GM21619 (cell line): Measurements from ENCODE around the gene KCNQ1.

ENCODE experiments used
- ATAC-seq: cut with Tn5 transposase; IDR thresholded peaks from one replicate; pipeline ENCODE4 v1.9.1; 2021; ENCODE audit not compliant: unreplicated experiment

The KCNQ1 gene

DNA sequence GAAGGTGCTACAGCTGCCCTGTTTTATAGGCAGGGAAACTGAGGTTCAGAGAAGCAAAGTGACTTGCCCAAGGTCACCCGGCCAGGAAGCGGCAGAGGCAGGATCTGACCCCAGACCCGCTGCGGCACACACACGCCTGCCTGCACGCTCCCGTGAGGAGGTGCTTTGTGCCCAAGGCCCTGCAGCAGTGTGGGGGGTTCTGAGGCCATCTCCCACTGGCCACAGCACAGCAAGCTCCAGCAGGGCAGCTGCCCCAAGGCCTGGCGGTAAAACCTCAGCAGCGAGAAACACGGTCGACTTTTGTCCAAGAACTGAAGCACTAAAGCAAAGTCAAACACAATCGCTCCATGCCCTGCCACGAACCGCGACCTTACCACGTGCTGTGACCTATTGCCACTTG is 398.1 kb downstream of the KCNQ1 start:
- no peak for ATAC-seq

- no peak for ATAC-seq
Measured at GRCh38 chr11:2843551-2843950, 398.7 kb downstream of the KCNQ1 start.

GRCh38 chr11:2844116-2844842 is 399.5 kb downstream of the KCNQ1 start:
- ATAC-seq: no peak

GRCh38 chr11:2844996-2845395 is 400.2 kb downstream of the KCNQ1 start:
- ATAC-seq: no peak

DNA sequence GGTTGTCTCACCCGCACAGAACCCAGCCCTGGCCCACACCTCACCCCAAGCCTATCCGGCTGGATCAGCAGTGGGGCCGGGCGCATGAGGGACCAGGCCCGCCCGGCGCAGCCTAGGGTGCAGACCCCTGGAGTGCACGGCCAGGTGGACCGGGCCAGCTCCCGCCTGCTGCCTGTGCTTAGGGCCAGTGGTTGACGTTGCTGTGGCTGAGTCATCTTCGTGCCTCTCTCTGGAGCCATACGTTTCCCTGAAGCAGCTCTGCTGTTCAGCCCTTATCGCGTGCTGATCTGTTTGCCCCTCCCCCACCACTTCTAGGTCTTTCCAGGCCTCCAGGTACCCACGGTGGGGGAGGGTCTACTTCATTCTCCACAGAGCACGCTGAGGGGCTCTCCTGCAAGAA is 401.2 kb downstream of the KCNQ1 start:
- ATAC-seq: no peak

DNA sequence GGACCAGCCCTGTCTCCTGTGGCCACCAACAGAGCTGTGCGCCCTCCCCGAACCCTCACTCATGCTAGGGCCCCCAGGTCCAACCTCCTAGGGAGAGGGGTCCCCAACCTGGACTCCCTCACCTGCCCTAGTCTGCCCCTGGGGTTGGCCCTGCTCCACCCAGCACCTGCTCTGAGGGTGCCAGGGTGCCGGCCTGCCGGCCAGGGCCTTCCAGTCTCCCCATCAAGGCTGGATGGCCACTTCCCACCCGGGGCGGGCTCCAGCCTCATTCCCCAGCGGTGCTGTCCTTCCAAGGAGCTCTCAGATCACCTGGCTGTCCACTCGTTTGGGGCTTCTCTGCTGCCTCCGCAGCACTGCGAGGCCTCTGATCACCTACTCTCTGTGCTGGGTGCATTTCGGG is 401.7 kb downstream of the KCNQ1 start:
- ATAC-seq: no peak

GRCh38 chr11:2847561-2847960 is 402.8 kb downstream of the KCNQ1 start:
- ATAC-seq: no peak

DNA sequence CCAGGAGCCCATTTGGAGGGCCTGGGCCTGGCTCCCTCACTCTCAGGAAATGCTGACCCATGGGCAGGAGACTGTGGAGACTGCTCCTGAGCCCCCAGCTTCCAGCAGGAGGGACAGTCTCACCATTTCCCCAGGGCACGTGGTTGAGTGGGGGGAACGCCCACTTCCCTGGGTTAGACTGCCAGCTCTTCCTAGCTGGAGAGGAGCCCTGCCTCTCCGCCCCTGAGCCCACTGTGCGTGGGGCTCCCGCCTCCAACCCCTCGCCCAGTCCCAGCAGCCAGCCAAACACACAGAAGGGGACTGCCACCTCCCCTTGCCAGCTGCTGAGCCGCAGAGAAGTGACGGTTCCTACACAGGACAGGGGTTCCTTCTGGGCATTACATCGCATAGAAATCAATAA is 403.7 kb downstream of the KCNQ1 start:
- no peak for ATAC-seq

GRCh38 chr11:2849994-2850770 is 405.4 kb downstream of the KCNQ1 start:
- no peak for ATAC-seq

- no peak for ATAC-seq
Measured at GRCh38 chr11:2853401-2853800, 408.6 kb downstream of the KCNQ1 start.

GRCh38 chr11:2853997-2854560 is 409.3 kb downstream of the KCNQ1 start:
- ATAC-seq: no peak

GRCh38 chr11:2855162-2855561 is 410.4 kb downstream of the KCNQ1 start:
- ATAC-seq: no peak

- no peak for ATAC-seq
Measured at GRCh38 chr11:2857276-2857675, 412.5 kb downstream of the KCNQ1 start.

DNA sequence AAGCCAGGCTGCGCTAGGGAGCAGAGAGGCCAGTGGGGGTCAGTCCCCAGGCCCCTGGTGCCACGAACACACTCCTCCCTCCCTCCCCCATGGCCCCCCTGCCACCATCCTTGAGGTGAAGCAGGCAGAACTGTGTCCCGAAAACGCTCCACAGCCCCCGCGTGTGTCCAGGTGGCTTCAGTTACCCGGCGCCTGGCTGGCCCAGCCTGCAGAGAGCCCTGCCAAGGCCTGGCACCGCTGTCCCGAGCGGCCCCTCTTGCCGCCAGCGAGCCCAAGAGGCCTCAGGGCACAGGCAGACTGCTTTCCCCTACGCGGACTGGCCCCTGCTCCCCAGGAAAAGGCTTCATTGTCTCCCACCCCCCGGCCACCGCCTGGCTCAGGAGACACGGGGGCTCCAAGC is 413.1 kb downstream of the KCNQ1 start:
- no peak for ATAC-seq

DNA sequence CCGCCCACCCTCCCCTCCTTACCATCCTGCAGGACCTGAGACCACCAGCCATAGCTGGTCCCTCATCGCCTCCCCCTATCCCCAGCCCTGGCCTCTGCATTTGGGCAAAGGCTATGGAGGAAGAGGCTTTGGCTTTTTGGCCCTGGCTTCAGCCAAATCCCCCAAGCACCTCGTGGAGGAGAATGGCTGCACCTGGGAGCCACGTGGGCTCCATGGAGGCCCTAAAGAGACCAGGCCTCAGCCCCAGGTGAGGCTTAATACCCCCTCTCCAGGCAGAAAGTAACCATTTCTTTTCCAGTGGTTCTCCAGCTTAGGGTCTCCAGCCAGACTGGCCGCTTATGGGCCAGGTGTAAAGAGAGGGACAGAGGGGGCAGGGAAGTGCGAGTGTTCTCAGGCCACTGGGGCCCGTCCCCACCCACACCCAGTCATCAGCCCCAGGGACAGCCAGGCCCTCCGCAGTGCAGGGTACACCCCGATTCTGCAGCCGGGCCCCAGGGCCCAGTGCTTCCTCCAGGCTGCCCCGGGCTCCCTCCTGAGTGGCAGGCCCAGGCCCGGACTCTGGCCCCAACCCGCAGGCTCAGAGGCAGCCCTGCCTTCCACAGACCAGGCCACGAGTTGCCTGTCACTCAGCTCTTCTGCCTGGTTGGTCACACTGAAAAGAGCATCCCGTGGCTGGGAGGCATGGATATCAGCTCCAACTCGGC is 414.3 kb downstream of the KCNQ1 start:
- no peak for ATAC-seq

- ATAC-seq: no peak
Measured at GRCh38 chr11:2859699-2860037, 414.9 kb downstream of the KCNQ1 start.

DNA sequence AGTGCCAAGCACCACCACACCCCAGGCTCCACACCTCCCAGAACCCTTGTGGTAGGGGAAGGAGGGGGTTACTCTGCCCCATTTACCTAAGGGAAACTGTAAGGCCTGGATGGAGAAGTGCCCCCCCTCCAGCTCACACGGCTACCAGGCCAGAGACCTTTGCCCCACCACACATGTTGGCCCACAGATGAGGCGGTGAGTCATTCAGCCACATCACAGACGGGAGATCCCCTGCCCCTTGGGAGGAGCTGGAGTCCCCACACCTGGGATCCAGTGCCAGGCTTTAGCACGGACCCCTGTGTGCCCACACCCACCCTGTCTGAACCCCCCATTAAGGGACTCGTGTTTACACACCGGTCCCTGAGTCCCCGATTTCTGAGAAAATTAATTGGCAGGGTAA is 415.8 kb downstream of the KCNQ1 start:
- no peak for ATAC-seq

- ATAC-seq: no peak
Measured at GRCh38 chr11:2862395-2863275, 417.8 kb downstream of the KCNQ1 start.

GRCh38 chr11:2863276-2863618 is 418.4 kb downstream of the KCNQ1 start:
- no peak for ATAC-seq

DNA sequence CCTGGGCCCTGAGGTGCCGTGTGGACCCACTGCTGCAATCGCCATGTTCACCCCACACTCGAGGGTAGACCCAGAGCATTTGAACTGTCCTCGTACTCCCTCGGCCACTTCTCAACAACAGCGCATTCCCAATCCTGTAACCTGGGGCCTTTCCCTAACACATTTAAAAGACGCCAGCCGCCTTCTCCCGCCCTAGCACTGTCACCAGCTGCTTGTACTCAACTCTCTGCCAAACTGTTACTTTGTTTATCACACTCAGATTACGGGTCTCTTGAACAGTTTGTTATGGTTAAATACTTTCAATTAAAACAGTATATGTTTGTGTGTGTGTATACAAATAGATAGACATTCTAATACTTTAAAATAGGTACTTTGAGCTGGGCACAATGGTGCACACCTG is 420.1 kb downstream of the KCNQ1 start:
- no peak for ATAC-seq
